Esophagus muscularis mucosa (tissue), 4 donors: ENCODE results near the gene CHRNA3. TPM values are rescaled to one million over a fixed set of nuclear protein-coding genes. Genes with fewer than 3 reads are reported as not detected.

Source experiments
- DNase-seq: peaks from one replicate; pipeline ENCODE4 v3.0.0-alpha.2; 2017; ENCODE audit errors: extremely low spot score
- H3K27ac ChIP-seq, 4 donors: fragments of 200-600 bp; sonication (generic); replicated peaks in 1 of 4; 1 replicate in 3 of 4; 2 replicates in 1 of 4; pipeline ENCODE4 v1.5.1; 2016 to 2019; ENCODE audit warnings: mild to moderate bottlenecking in 1 of 4
- H3K27me3 ChIP-seq, 4 donors: fragments of 200-600 bp; sonication (generic); one replicate each; pipeline versions ENCODE4 v1.5.1 to v1.6.0; 2016 to 2019
- H3K36me3 ChIP-seq, 4 donors: fragments of 200-600 bp; sonication (generic); one replicate each; pipeline ENCODE4 v1.5.1; 2016 to 2019
- H3K4me1 ChIP-seq, 4 donors: fragments of 200-600 bp; sonication (generic); one replicate each; pipeline ENCODE4 v1.5.1; 2016 to 2019
- H3K4me3 ChIP-seq, 4 donors: fragments of 200-600 bp; sonication (generic); 1 replicate in 2 of 4; 2 replicates in 2 of 4; pipeline ENCODE4 v1.5.1; 2016 to 2019; ENCODE audit warnings: mild to moderate bottlenecking in 4 of 4, moderate library complexity in 1 of 4
- H3K9me3 ChIP-seq, 4 donors: fragments of 200-600 bp; sonication (generic); 1 replicate in 3 of 4; 2 replicates in 1 of 4; pipeline ENCODE4 v1.5.1; 2016 to 2019
- CTCF ChIP-seq, 3 experiments: fragments of 200-600 bp in 2 of 3; fragments of 450-650 bp in 1 of 3; sonication (generic) in 2 of 3; IDR thresholded peaks; one replicate each; pipeline ENCODE4 v1.5.1; 2017 to 2019; ENCODE audit warnings: antibody characterized with exemption in 3 of 3, mild to moderate bottlenecking in 2 of 3, moderate library complexity in 1 of 3
- EP300 ChIP-seq: sonication (generic); formaldehyde crosslinking; IDR thresholded peaks from one replicate; pipeline ENCODE4 v1.6.1; 2017; ENCODE audit warnings: antibody characterized with exemption
- POLR2A ChIP-seq: fragments of 450-650 bp; IDR thresholded peaks from one replicate; pipeline ENCODE4 v1.6.1; 2017; ENCODE audit warnings: antibody characterized with exemption, moderate library complexity, mild to moderate bottlenecking, low read depth
- POLR2AphosphoS5 ChIP-seq, 2 donors: sonication (generic); formaldehyde crosslinking; IDR thresholded peaks; one replicate each; pipeline ENCODE4 v1.6.1; 2017; ENCODE audit warnings: antibody characterized with exemption in 2 of 2
- WGBS: methylation state at CpG from one replicate; pipeline ENCODE4 v1.1.5; 2018; 5-methylcytosine and 5-hydroxymethylcytosine counted together
- intact Hi-C: fragments of 100-400 bp; cut with DNase I; formaldehyde crosslinking; loops from one replicate; pipeline ENCODE4 v1.15.1; 2023
- small RNA-seq, 3 donors: library from RNA; depleted of rRNA; stranded (forward); fragments of <200 nt; gene quantifications; one replicate each; pipeline ENCODE3, GENCODE V24; 2016
- total RNA-seq, 4 donors: library from RNA; depleted of rRNA; stranded (reverse); fragments of >200 nt; gene quantifications; one replicate each; pipeline versions ENCODE4 v1.1.0 to v1.2.1, GENCODE V29; 2016

Gene CHRNA3
- total RNA-seq, 4 donors from 2014 or later = 1.9 to 3.5 (median 3.1) TPM

GRCh38 chr15:78552597-78552996 lies 68.2 kb downstream of the CHRNA3 start:
- no peaks in the 10 kb centered on the region for H3K4me1 ChIP-seq
- DNase-seq = no peak
- no peak overlapping the region for H3K4me3 ChIP-seq
- TF ChIP-seq POLR2A (no peak), POLR2AphosphoS5 (IDR thresholded peaks at IDR 0.05) (no peak), CTCF (IDR thresholded peaks at IDR 0.05) (no peak), EP300 (no peak)
- WGBS = 69% methylated on average over 5 of the region's 5 CpGs
- intact Hi-C loops = no loop called here
- no peaks in the 10 kb centered on the region for H3K9me3 ChIP-seq
- no peak overlapping the region for H3K27ac ChIP-seq
- H3K27me3 ChIP-seq = no peaks in the 10 kb centered on the region
- H3K36me3 ChIP-seq = peaks cover 24 to 39% (median 37%) of the 10 kb centered on the region in 4 donors

GRCh38 chr15:78551902-78552301 lies 68.9 kb downstream of the CHRNA3 start:
- Histone ChIP-seq H3K9me3 (no peaks in the 10 kb centered on the region), H3K36me3 (peaks cover 31 to 46% (median 44%) of the 10 kb centered on the region in 4 donors), H3K4me1 (no peaks in the 10 kb centered on the region), H3K27me3 (no peaks in the 10 kb centered on the region), H3K4me3 (no peak overlapping the region), H3K27ac (no peak overlapping the region)
- DNase-seq = no peak
- WGBS = 67% methylated on average over 5 of the region's 5 CpGs
- intact Hi-C loops = no loop called here
- TF ChIP-seq POLR2AphosphoS5 (IDR thresholded peaks at IDR 0.05) (no peak), POLR2A (no peak), EP300 (no peak), CTCF (IDR thresholded peaks at IDR 0.05) (no peak)

DNA sequence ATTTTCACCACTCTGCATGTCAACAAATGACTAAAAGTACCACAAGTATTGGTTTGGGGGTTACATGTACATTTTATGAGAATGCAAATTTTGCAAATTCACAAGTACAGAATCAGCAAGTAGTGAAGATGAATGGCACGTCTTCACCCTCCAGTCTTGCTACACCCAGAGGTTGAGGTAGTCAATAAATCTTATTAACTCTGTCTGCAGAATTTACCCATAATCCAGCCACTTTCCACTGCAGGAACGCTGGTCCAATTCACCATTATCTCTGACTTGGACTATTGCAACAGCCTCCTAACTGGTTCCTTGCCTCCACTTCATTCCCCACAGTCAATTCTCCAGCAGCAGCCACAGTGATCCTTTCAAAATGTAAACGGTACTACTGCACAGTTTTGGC lies 70.0 kb downstream of the CHRNA3 start:
- Histone ChIP-seq H3K36me3 (peaks cover 41 to 57% (median 55%) of the 10 kb centered on the region in 4 donors), H3K27ac (no peak overlapping the region), H3K9me3 (no peaks in the 10 kb centered on the region), H3K4me1 (no peaks in the 10 kb centered on the region), H3K27me3 (no peaks in the 10 kb centered on the region), H3K4me3 (no peak overlapping the region)
- no peak for TF ChIP-seq EP300
- TF ChIP-seq POLR2A = no peak
- TF ChIP-seq CTCF (IDR thresholded peaks at IDR 0.05) = no peak
- TF ChIP-seq POLR2AphosphoS5 (IDR thresholded peaks at IDR 0.05) = no peak
- intact Hi-C loops = no loop called here
- DNase-seq = no peak
- WGBS = 66% methylated on average over 3 of the region's 3 CpGs

DNA sequence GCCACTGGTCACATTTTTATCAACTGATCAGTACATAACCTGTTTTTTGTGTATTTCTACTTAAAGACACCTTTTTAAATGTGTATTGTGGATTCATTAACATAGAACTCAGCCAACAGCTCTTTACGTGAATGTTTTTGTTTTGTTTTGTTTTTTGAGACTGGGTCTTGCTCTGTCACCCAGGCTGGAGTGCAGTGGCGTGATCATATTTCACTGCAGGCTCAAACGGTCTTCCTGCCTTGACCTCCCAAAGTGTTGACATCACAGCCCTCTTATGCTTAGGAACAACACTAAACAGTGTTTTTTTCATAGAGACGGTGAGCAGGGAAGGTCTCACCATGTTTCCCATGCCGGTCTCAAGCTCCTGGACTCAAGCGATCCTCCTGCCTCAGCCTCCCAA lies 70.6 kb downstream of the CHRNA3 start:
- DNase-seq = no peak
- H3K27me3 ChIP-seq = no peaks in the 10 kb centered on the region
- TF ChIP-seq EP300 (no peak), POLR2A (no peak), POLR2AphosphoS5 (IDR thresholded peaks at IDR 0.05) (no peak), CTCF (IDR thresholded peaks at IDR 0.05) (no peak)
- intact Hi-C loops = no loop called here
- no peaks in the 10 kb centered on the region for H3K9me3 ChIP-seq
- H3K36me3 ChIP-seq = peaks cover 48 to 63% (median 61%) of the 10 kb centered on the region in 4 donors
- H3K4me3 ChIP-seq = no peak overlapping the region
- no peak overlapping the region for H3K27ac ChIP-seq
- H3K4me1 ChIP-seq = no peaks in the 10 kb centered on the region
- WGBS = 79% methylated on average over 6 of the region's 6 CpGs

Small RNAs within 50 kb of the gene (small RNA-seq; reads per million reads assigned to genes)
- 0 reads per million in 3 donors for gene AC067863.2

Other genes with a start within 250 kb of the CHRNA3 start
- gene IREB2, start 182.8 kb downstream of the CHRNA3 start, total RNA-seq = 10 to 100 TPM; 17.5 to 23.7 (median 19.4) TPM
- 1 to 10 TPM; 5.8 to 8.6 (median 7.6) TPM for gene HYKK, start 113.4 kb downstream of the CHRNA3 start, total RNA-seq
- gene PSMA4, start 80.6 kb downstream of the CHRNA3 start, total RNA-seq = 100 to 1,000 TPM; 103 to 135 (median 117) TPM
- gene CHRNA5, start 55.5 kb downstream of the CHRNA3 start, total RNA-seq = 1 to 10 TPM in 1 of 4 donors, under 1 TPM in 3; 0.80 to 1.2 (median 0.98) TPM
- under 1 TPM in 3 of 4 donors, not detected in 1; 0.26 to 0.50 (median 0.34) TPM for gene CHRNB4, start 20.2 kb upstream of the CHRNA3 start, total RNA-seq
- gene ADAMTS7, start 190.5 kb upstream of the CHRNA3 start, total RNA-seq = 1 to 10 TPM; 2.0 to 4.6 (median 2.3) TPM